Lower leg skin (tissue), 3 donors: ENCODE data around the gene HSD17B13.

Experiments
- CTCF ChIP-seq, 3 donors: fragments of 450-650 bp; IDR thresholded peaks; one replicate each; pipeline ENCODE4 v1.5.1; 2016; ENCODE audit warnings: antibody characterized with exemption in 3 of 3, mild to moderate bottlenecking in 3 of 3, moderate library complexity in 2 of 3
- POLR2A ChIP-seq, 2 donors: fragments of 450-650 bp; IDR thresholded peaks; one replicate each; pipeline ENCODE4 v1.6.1; 2016 to 2017; ENCODE audit warnings: antibody characterized with exemption in 2 of 2, mild to moderate bottlenecking in 1 of 2, moderate library complexity in 1 of 2

DNA sequence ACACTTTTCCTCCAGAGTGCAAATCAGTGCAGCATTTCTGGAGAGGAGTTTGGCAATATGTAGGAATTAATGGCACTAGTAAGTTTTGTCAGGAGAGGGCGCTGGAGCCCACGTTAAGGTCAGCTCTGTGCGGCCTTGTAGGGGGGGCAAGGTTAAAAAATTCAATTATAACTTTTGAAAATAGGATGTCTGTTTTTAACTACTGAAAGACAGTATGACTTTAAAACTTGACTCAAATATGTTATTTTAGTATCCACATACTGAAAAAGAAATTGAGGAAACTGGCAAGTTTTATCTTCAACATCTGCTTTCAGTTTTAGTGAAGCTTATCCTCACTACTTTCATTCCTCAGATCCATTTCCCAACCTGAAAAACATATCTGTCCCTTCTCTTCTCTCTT is 30.9 kb upstream of the HSD17B13 start:
- TF ChIP-seq CTCF (IDR thresholded peaks at IDR 0.05) (no peak), POLR2A (IDR thresholded peaks at IDR 0.05) (no peak)
